Memory B cell (primary cell): ENCODE data around the gene VSTM4.

ENCODE experiments used
- ATAC-seq: fragments of 150-1000 bp; cut with Tn5 transposase; 2 replicates; pipeline ENCODE4 v1.10.0; 2021; ENCODE audit warnings: low read depth, mild to moderate bottlenecking, moderate library complexity
- DNase-seq, 2 donors: peaks; one replicate each; pipeline ENCODE4 v3.0.0; 2022; ENCODE audit warnings: low spot score in 2 of 2
- H3K27ac Mint-ChIP-seq: one replicate; pipeline ENCODE4 v1.8.0; 2022; ENCODE audit warnings: mild to moderate bottlenecking, moderate library complexity, mixed read lengths
- H3K27me3 Mint-ChIP-seq: one replicate; pipeline ENCODE4 v1.8.0; 2022; ENCODE audit warnings: mixed read lengths
- H3K36me3 Mint-ChIP-seq: one replicate; pipeline ENCODE4 v1.8.0; 2022; ENCODE audit warnings: mild to moderate bottlenecking, mixed read lengths
- H3K4me1 Mint-ChIP-seq: one replicate; pipeline ENCODE4 v1.8.0; 2022; ENCODE audit warnings: mixed read lengths
- H3K4me3 Mint-ChIP-seq: one replicate; pipeline ENCODE4 v1.8.0; 2022; ENCODE audit warnings: mild to moderate bottlenecking, moderate library complexity, mixed read lengths
- H3K9me3 Mint-ChIP-seq: one replicate; pipeline ENCODE4 v1.8.0; 2022; ENCODE audit warnings: mixed read lengths

Gene VSTM4

DNA sequence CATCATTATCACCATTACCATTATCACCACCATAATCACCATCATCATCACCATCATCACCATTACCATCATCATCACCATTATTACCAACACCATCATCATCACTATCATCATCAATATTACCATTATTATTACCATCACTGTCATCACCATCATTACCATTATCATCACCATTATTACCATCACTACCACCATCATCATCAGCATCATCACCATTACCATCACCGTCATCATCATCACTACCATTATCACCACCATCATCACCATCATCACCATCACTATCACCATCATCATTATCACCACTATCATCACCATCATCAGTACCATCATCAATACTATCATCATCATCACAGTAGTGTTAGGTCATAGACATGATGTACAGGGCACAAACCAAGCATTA is 81.4 kb downstream of the VSTM4 start:
- Mint-ChIP-seq H3K4me1 (no peaks in the 10 kb centered on the region), H3K4me3 (no peak overlapping the region), H3K36me3 (no peaks in the 10 kb centered on the region), H3K27me3 (peaks cover 4% of the 10 kb centered on the region), H3K9me3 (no peaks in the 10 kb centered on the region), H3K27ac (no peak overlapping the region)
- DNase-seq = no peak
- ATAC-seq = no peak

DNA sequence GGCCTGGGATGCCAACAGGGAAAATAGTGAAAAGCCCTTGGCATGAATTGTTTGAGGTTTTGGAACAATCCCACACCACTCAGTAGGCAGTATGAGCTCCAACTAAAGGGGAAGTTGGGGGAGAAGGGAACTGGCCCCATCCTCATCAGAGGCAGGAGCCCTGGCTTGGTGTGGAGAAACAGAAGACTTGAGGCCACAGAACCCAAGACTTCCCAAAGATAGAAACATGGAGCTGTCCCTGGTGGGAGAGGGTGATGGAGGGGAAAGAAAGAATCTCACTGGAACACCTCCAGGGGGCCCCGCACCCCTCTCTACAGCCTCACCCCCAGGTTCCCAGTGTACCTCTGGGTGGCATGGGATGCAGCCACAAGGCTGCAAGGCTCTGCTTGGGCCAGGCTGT is 85.7 kb downstream of the VSTM4 start:
- peaks cover 9% of the 10 kb centered on the region for H3K27me3 Mint-ChIP-seq
- no peak for DNase-seq
- H3K36me3 Mint-ChIP-seq = no peaks in the 10 kb centered on the region
- no peak for ATAC-seq
- H3K4me1 Mint-ChIP-seq = no peaks in the 10 kb centered on the region
- no peaks in the 10 kb centered on the region for H3K9me3 Mint-ChIP-seq
- no peak overlapping the region for H3K27ac Mint-ChIP-seq
- no peak overlapping the region for H3K4me3 Mint-ChIP-seq

DNA sequence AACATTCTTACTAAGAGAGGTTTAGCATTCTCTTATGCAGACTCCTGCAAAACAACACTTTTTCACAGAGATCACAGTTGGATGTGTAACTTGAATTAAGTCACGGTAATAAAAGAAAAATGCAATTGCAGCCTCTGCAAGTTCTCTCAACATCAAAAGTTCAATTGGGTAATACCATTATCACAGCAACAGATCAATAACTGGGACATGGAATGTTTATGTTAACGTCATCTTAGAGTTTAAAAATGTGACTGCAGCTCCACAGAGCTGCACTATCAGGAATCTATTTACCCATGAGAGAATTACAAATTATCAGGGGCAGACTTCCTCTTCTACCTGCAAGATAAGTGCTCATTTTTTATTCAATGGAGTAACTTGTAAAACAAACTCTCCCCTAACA is 86.7 kb downstream of the VSTM4 start:
- H3K4me3 Mint-ChIP-seq = no peak overlapping the region
- no peaks in the 10 kb centered on the region for H3K9me3 Mint-ChIP-seq
- H3K27me3 Mint-ChIP-seq = peaks cover 9% of the 10 kb centered on the region
- H3K36me3 Mint-ChIP-seq = no peaks in the 10 kb centered on the region
- DNase-seq (no peak), ATAC-seq (no peak)
- no peak overlapping the region for H3K27ac Mint-ChIP-seq
- no peaks in the 10 kb centered on the region for H3K4me1 Mint-ChIP-seq

DNA sequence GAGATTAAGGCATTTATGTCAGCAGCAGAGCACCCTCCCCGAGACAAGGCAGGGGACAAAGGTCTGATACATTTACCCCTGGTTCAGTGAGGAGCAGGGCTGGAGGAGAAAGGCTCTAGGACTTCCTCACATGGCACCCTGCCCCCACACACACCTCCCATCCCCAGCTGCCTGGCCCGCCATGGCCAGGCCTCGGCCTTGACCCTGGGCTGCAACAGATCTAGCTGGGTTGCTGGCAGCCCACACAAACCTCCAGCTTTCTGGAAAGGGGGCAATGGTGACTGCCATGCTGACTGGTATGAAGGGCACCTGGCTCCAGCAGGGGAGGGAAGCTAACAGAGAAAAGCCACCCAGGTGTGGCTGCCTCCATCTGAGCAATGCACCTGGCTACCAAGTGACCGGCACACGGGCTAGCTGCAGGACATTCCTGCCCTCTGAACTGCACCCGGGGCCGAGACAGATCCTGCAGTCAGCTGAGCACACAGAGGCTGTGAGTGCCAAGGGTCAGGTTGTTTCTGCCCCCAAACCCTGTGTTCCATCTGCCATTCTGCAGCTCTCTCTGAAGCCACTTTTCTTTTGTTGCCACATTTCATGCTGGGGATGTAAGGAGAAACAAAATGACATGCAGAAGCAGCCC is 89.9 kb downstream of the VSTM4 start:
- no peaks in the 10 kb centered on the region for H3K4me1 Mint-ChIP-seq
- H3K27ac Mint-ChIP-seq = no peak overlapping the region
- peaks cover 6% of the 10 kb centered on the region for H3K27me3 Mint-ChIP-seq
- H3K36me3 Mint-ChIP-seq = peaks cover under 1% of the 10 kb centered on the region
- no peak for DNase-seq
- H3K9me3 Mint-ChIP-seq = peaks cover under 1% of the 10 kb centered on the region
- H3K4me3 Mint-ChIP-seq = no peak overlapping the region
- no peak for ATAC-seq

DNA sequence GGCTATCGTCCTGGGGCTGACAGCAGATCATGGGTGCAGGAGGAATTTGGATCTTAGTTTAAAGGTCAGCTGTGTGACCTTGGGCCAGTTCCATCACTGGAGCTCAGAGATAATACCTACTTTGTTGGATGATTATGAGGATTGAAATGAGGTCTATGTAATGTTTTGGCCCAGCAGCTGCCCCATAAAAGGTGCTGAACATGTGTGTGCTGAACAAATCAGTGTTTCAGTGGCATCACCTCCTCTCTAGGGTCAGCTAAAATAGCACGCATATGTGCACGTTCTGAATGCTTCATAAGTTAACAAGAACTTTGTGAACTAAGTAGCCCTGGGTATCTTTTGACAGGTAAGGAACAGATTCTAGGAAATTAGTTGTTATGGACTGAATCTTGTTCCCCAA is 90.8 kb downstream of the VSTM4 start:
- H3K36me3 Mint-ChIP-seq = peaks cover 1% of the 10 kb centered on the region
- no peak for DNase-seq
- ATAC-seq = no peak
- peaks cover 7% of the 10 kb centered on the region for H3K27me3 Mint-ChIP-seq
- peaks cover 6% of the 10 kb centered on the region for H3K9me3 Mint-ChIP-seq
- H3K27ac Mint-ChIP-seq = no peak overlapping the region
- no peak overlapping the region for H3K4me3 Mint-ChIP-seq
- no peaks in the 10 kb centered on the region for H3K4me1 Mint-ChIP-seq

DNA sequence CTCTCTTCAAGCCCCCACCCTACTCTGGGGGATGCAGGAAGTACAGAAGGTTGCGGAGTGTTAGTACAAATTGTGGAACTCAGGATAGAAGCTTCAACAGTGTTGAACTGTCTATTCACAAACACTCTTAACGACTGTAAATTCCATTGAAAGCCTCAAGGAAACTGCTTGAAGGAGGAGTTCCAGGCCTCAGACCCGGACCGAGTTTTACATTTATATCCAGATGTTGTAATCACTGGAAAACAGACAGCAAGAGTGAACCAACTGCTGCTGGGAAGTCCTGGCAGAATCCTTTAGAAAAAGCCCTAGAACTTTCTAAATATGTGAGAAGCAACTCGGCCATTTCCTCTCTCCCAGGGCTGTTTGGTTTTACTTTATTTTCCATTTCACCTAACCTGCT is 91.6 kb downstream of the VSTM4 start:
- H3K27ac Mint-ChIP-seq = no peak overlapping the region
- H3K36me3 Mint-ChIP-seq = peaks cover 1% of the 10 kb centered on the region
- H3K4me3 Mint-ChIP-seq = no peak overlapping the region
- H3K27me3 Mint-ChIP-seq = peaks cover 7% of the 10 kb centered on the region
- no peaks in the 10 kb centered on the region for H3K4me1 Mint-ChIP-seq
- ATAC-seq (no peak), DNase-seq (no peak)
- H3K9me3 Mint-ChIP-seq = peaks cover 6% of the 10 kb centered on the region

DNA sequence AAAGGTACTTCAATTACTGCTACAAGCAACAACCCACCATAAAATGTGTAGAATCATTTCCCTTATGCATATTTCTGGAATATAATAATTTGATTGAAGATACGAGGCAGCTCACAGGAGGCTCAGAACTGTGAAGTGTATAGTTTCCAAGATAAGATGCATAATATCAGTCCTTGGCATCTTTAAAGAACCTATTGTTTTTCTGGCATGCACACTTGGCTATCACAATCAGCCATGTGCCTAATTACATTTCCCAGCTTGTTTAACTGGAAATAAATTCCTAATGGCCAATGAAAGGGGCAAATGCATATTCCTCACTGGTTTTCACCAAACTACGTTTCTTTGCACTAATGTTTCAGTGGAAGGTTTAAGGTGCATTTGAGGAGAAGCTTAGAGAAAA is 92.3 kb downstream of the VSTM4 start:
- H3K4me1 Mint-ChIP-seq = no peaks in the 10 kb centered on the region
- DNase-seq = no peak
- peaks cover 1% of the 10 kb centered on the region for H3K36me3 Mint-ChIP-seq
- no peak overlapping the region for H3K27ac Mint-ChIP-seq
- H3K9me3 Mint-ChIP-seq = peaks cover 6% of the 10 kb centered on the region
- H3K4me3 Mint-ChIP-seq = no peak overlapping the region
- peaks cover 7% of the 10 kb centered on the region for H3K27me3 Mint-ChIP-seq
- ATAC-seq = no peak

DNA sequence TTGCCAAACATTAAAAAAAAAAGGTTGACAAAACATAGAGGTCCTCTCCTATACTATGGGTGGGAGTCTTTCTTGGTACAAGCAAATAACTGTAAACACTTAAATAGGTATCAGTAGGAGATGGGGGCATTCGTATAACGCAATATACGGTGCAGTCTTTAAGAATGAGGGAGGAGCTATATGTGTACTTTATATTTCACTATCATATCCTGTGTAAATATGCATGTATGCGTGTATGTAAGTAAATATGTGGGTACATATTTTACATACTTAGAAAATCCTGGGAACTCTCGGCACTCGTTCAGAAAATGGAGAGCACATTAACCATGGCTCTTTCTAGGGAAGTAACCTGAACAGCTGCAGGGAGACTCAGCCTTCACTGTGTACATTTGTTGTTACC is 93.6 kb downstream of the VSTM4 start:
- no peak overlapping the region for H3K4me3 Mint-ChIP-seq
- peaks cover 11% of the 10 kb centered on the region for H3K27me3 Mint-ChIP-seq
- peaks cover 6% of the 10 kb centered on the region for H3K9me3 Mint-ChIP-seq
- H3K36me3 Mint-ChIP-seq = peaks cover 1% of the 10 kb centered on the region
- DNase-seq (no peak), ATAC-seq (no peak)
- H3K27ac Mint-ChIP-seq = no peak overlapping the region
- no peaks in the 10 kb centered on the region for H3K4me1 Mint-ChIP-seq

DNA sequence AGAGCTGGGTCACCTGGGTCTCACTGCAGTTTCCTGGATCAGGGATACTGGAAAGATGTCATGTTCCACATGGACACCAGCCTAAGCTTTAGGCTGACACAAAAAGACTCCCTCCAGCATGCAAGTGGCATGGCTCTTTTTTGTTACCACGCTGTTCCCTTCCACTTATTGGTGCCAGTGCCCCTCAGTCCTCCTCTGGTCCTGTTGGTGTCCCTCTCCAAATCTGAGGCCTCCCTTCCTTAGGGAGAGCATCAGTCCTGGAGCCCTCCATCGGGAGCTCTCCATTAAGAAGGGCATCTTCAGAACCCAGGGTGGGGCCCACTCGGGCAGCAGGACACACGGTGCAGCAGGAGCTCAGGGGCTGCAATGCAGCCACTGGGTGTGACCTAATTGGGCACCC is 99.6 kb downstream of the VSTM4 start:
- H3K27me3 Mint-ChIP-seq = peaks cover 17% of the 10 kb centered on the region
- H3K9me3 Mint-ChIP-seq = peaks cover 6% of the 10 kb centered on the region
- no peaks in the 10 kb centered on the region for H3K4me1 Mint-ChIP-seq
- no peak overlapping the region for H3K4me3 Mint-ChIP-seq
- ATAC-seq (no peak), DNase-seq (no peak)
- H3K27ac Mint-ChIP-seq = no peak overlapping the region
- peaks cover 1% of the 10 kb centered on the region for H3K36me3 Mint-ChIP-seq

DNA sequence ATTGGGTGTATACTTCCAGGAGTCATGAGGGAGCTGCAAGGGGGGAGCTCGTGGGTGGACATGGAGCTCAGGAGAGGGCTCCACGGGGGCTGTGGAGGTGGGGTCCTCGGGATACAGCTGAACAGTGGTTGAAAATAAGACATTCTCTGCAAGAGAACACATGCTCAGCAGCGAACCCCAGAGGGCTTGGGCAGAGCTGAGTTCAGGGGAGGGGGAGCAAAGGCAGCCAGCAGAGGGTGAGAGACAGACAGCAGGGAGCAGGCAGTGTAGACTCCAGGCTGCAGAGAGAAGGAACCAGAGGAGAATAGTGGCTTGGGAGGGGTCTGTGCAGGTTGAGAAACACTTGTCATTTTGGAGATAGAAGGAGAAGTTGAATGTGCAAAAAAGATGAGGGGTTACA is 102.7 kb downstream of the VSTM4 start:
- Mint-ChIP-seq H3K4me3 (no peak overlapping the region), H3K36me3 (no peaks in the 10 kb centered on the region), H3K27ac (no peak overlapping the region), H3K9me3 (no peaks in the 10 kb centered on the region), H3K4me1 (no peaks in the 10 kb centered on the region), H3K27me3 (peaks cover 14% of the 10 kb centered on the region)
- DNase-seq (no peak), ATAC-seq (no peak)

DNA sequence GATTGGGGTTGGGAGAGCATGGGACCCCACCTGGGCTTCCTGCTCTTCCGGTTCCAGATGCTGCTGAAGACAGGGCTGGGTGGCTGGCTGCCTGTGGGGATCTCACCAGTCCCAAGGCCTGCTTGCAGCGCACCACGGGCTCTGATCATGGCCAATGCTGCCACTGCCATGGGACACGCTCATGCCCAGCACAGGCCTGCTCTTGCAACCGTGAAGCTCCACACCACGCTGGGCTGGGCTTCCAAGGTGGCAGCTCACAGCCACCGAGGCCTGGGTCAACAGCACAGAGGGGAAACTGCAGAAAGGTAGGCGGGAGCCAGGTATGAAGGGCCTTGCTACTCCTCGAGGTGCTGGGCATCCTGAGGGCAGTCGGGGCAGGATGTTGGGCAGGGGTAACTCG is 103.6 kb downstream of the VSTM4 start:
- no peak for DNase-seq
- ATAC-seq = no peak
- H3K9me3 Mint-ChIP-seq = no peaks in the 10 kb centered on the region
- H3K36me3 Mint-ChIP-seq = no peaks in the 10 kb centered on the region
- no peak overlapping the region for H3K27ac Mint-ChIP-seq
- H3K4me3 Mint-ChIP-seq = no peak overlapping the region
- H3K27me3 Mint-ChIP-seq = peaks cover 9% of the 10 kb centered on the region
- H3K4me1 Mint-ChIP-seq = no peaks in the 10 kb centered on the region

DNA sequence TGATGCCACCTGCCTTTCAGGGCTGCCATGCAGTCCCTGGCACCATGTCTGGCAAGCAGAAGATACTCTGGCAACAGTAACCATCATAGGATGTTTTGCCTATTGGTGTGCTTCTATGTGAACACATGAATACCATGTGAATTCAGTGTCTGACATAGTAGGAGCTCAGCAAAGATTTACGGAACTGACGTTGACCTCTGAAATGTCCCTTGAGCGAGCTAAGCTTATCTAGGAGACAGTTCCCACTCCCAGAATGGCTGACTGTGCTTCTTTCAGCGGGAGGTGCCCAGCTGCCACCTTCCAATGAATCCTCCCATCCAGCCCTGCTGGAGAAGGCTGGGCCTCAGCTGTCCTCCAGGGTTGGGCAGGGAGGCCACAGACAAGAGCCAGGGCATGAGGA is 104.5 kb downstream of the VSTM4 start:
- Mint-ChIP-seq H3K9me3 (no peaks in the 10 kb centered on the region), H3K36me3 (no peaks in the 10 kb centered on the region), H3K4me3 (no peak overlapping the region), H3K4me1 (no peaks in the 10 kb centered on the region), H3K27ac (no peak overlapping the region), H3K27me3 (peaks cover 12% of the 10 kb centered on the region)
- ATAC-seq (no peak), DNase-seq (no peak)

DNA sequence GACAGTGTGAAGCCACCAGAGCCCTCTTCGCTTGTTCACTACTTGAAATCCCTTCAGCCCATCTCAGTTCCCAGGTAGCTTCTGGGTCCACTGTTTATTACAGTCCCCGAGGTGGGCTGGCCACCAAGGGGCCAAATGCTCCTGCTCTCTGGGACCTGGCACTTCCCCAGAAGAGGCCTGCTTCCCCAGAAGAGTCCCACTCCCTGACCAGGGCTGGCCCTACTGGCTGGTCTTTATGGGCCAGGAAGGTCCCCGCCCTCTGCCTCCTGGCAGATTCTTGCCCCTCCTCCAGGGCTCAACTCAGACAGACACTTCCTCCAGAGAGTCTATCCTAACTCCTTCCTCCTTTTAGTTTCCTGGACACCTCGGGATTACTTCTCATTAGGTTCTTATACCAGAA is 105.0 kb downstream of the VSTM4 start:
- H3K27ac Mint-ChIP-seq = no peak overlapping the region
- ATAC-seq (no peak), DNase-seq (no peak)
- no peaks in the 10 kb centered on the region for H3K36me3 Mint-ChIP-seq
- H3K27me3 Mint-ChIP-seq = peaks cover 10% of the 10 kb centered on the region
- no peaks in the 10 kb centered on the region for H3K4me1 Mint-ChIP-seq
- no peak overlapping the region for H3K4me3 Mint-ChIP-seq
- H3K9me3 Mint-ChIP-seq = no peaks in the 10 kb centered on the region

DNA sequence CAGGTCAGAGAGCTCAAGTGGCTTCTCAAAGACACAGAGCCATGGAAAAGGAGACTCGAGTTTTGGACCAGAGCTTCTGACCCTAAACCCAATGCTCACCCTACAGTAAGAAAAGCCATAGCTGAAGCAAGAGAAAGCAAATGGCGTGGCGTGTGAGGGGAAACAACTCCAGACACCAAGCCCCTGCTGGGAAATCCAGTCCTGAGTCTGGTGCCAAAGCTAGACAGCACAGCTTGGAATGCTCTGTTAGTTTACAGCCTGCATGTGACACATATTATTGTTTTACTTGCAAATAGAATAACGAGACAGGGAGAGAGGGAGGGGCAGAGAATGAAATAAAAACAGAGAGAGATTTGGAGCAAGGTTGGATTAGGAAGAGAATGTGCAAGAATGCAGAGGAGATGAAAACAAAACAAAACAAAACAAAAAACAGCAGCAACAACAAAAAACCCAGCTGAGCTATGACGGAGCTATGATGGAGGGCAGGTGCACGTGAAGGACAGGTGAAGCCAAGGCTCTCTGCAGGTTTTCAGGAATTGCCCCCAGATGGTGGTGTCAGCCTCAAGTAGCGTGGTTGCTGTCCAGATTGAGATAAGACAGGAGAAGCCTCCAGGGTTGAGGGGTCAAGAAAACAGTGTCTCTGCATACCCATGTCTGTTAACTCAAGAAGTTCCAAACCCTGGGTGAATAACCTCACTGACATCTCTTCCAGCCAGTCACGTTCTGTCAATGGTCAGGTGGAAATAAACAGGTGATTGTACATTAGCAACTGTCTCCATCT is 105.9 kb downstream of the VSTM4 start:
- no peaks in the 10 kb centered on the region for H3K36me3 Mint-ChIP-seq
- DNase-seq (no peak), ATAC-seq (no peak)
- no peaks in the 10 kb centered on the region for H3K4me1 Mint-ChIP-seq
- peaks cover 7% of the 10 kb centered on the region for H3K27me3 Mint-ChIP-seq
- no peaks in the 10 kb centered on the region for H3K9me3 Mint-ChIP-seq
- H3K27ac Mint-ChIP-seq = no peak overlapping the region
- H3K4me3 Mint-ChIP-seq = no peak overlapping the region
